Osteocyte (in vitro differentiated cells): ENCODE results near the gene IER5L. TPM values are rescaled to one million over a fixed set of nuclear protein-coding genes. Genes with fewer than 3 reads are reported as not detected.

Source experiments
- DNase-seq: peaks from one replicate; pipeline ENCODE4 v3.0.0; 2021; ENCODE audit warnings: mixed read lengths; ENCODE audit not compliant: unreplicated experiment; ENCODE audit errors: extremely low spot score
- H3K27ac Mint-ChIP-seq: one replicate; pipeline ENCODE4 v1.8.0; 2021; ENCODE audit warnings: mild to moderate bottlenecking, mixed read lengths; ENCODE audit not compliant: unreplicated experiment
- H3K27me3 Mint-ChIP-seq: one replicate; pipeline ENCODE4 v1.8.0; 2021; ENCODE audit warnings: mixed read lengths; ENCODE audit not compliant: unreplicated experiment
- H3K36me3 Mint-ChIP-seq: one replicate; pipeline ENCODE4 v1.8.0; 2021; ENCODE audit warnings: mixed read lengths; ENCODE audit not compliant: unreplicated experiment
- H3K4me1 Mint-ChIP-seq: one replicate; pipeline ENCODE4 v1.8.0; 2021; ENCODE audit warnings: mixed read lengths; ENCODE audit not compliant: unreplicated experiment
- H3K4me3 Mint-ChIP-seq: one replicate; pipeline ENCODE4 v1.8.0; 2021; ENCODE audit warnings: mild to moderate bottlenecking, moderate library complexity, mixed read lengths; ENCODE audit not compliant: unreplicated experiment
- H3K9me3 Mint-ChIP-seq: one replicate; pipeline ENCODE4 v1.8.0; 2021; ENCODE audit warnings: mixed read lengths; ENCODE audit not compliant: unreplicated experiment
- total RNA-seq: library from RNA; stranded (reverse); gene quantifications from 2 replicates; pipeline ENCODE4 v1.2.1, GENCODE V29; 2021
- TF ChIP-seq, protein P1 (sequence below): fragments of 200-600 bp; sonication (generic); IDR thresholded peaks from 2 replicates; pipeline ENCODE4 v1.5.0; 2021; ENCODE audit warnings: antibody characterized with exemption, mild to moderate bottlenecking, moderate library complexity

IER5L gene
- total RNA-seq, 1 donor from 2014 or later = 60.8 TPM

DNA sequence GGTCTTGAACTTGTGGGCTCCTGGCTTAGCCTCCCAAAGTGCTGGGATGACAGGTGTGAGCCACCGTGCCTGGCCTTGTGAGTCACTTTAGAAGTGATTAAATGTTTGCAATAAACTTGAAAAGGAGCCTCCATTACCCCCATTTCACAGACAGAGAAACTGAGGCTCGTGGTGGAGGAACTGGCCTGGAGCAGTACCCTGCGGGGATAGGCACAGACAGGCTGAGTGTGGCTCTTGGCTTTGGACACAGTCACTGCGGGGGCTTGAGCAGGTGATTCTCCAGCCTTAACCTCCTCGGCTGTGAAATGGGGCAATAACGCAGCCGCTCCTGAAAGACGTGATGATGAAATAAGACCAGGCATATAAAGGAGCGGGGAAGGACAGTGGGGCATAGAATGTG lies 40.9 kb upstream of the IER5L start:
- DNase-seq = no peak
- H3K4me3 Mint-ChIP-seq = no peak overlapping the region
- no peak overlapping the region for H3K27ac Mint-ChIP-seq
- H3K4me1 Mint-ChIP-seq = peaks cover 14% of the 10 kb centered on the region
- TF ChIP-seq, protein P1, sequence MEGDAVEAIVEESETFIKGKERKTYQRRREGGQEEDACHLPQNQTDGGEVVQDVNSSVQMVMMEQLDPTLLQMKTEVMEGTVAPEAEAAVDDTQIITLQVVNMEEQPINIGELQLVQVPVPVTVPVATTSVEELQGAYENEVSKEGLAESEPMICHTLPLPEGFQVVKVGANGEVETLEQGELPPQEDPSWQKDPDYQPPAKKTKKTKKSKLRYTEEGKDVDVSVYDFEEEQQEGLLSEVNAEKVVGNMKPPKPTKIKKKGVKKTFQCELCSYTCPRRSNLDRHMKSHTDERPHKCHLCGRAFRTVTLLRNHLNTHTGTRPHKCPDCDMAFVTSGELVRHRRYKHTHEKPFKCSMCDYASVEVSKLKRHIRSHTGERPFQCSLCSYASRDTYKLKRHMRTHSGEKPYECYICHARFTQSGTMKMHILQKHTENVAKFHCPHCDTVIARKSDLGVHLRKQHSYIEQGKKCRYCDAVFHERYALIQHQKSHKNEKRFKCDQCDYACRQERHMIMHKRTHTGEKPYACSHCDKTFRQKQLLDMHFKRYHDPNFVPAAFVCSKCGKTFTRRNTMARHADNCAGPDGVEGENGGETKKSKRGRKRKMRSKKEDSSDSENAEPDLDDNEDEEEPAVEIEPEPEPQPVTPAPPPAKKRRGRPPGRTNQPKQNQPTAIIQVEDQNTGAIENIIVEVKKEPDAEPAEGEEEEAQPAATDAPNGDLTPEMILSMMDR = no peak
- no peaks in the 10 kb centered on the region for H3K27me3 Mint-ChIP-seq
- H3K9me3 Mint-ChIP-seq = no peaks in the 10 kb centered on the region
- H3K36me3 Mint-ChIP-seq = no peaks in the 10 kb centered on the region

DNA sequence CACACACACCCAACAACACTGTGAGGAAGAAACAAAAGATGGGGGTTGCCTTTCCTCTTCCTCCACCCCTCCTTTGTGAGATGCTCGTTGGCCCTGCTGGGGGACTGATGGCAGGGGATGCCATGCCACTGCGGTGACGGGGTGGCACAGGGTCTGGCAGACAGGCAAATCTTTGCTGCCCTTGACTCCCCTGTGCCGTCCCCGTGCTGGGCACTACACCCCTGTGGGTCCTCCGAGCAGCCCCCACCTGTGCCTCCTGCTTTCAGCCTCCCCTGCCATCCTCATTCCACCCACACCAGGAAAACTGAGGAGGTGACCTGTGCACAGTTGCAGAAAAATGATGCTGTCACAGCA lies 40.2 kb upstream of the IER5L start:
- H3K27ac Mint-ChIP-seq = no peak overlapping the region
- peaks cover 8% of the 10 kb centered on the region for H3K4me1 Mint-ChIP-seq
- TF ChIP-seq, protein P1 = no peak
- no peaks in the 10 kb centered on the region for H3K9me3 Mint-ChIP-seq
- DNase-seq = no peak
- no peak overlapping the region for H3K4me3 Mint-ChIP-seq
- H3K36me3 Mint-ChIP-seq = no peaks in the 10 kb centered on the region
- no peaks in the 10 kb centered on the region for H3K27me3 Mint-ChIP-seq

GRCh38 chr9:129213551-129213950 lies 35.5 kb upstream of the IER5L start:
- H3K27me3 Mint-ChIP-seq = no peaks in the 10 kb centered on the region
- no peaks in the 10 kb centered on the region for H3K36me3 Mint-ChIP-seq
- H3K9me3 Mint-ChIP-seq = no peaks in the 10 kb centered on the region
- H3K4me1 Mint-ChIP-seq = peaks cover 3% of the 10 kb centered on the region
- TF ChIP-seq, protein P1 = no peak
- H3K4me3 Mint-ChIP-seq = no peak overlapping the region
- H3K27ac Mint-ChIP-seq = no peak overlapping the region
- no peak for DNase-seq

DNA sequence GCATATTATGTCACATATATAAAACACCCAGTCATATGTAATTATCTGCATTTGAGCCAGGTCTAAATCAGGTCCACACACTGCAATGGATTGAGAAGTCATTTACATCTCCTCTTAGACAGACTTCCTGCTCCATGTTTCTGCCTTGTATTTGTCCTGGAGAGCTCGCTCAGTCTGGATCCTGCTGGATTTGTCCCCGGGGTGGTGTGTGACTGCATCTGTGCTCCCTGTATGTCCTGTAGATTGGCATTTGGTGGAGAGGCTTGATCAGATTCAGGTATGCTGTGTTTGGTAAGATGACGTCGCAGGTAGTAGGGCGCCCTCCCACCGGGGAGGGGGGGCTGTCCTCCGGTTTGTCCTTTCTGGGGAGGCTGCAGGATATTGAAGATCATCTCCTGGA lies 33.6 kb upstream of the IER5L start:
- H3K27me3 Mint-ChIP-seq = no peaks in the 10 kb centered on the region
- H3K36me3 Mint-ChIP-seq = no peaks in the 10 kb centered on the region
- H3K4me1 Mint-ChIP-seq = peaks cover 4% of the 10 kb centered on the region
- H3K9me3 Mint-ChIP-seq = no peaks in the 10 kb centered on the region
- TF ChIP-seq, protein P1 = no peak
- DNase-seq = no peak
- H3K27ac Mint-ChIP-seq = no peak overlapping the region
- H3K4me3 Mint-ChIP-seq = no peak overlapping the region

- no peaks in the 10 kb centered on the region for H3K27me3 Mint-ChIP-seq
- no peaks in the 10 kb centered on the region for H3K9me3 Mint-ChIP-seq
- TF ChIP-seq, protein P1 = no peak
- no peaks in the 10 kb centered on the region for H3K36me3 Mint-ChIP-seq
- no peak overlapping the region for H3K4me3 Mint-ChIP-seq
- H3K4me1 Mint-ChIP-seq = peaks cover 4% of the 10 kb centered on the region
- no peak overlapping the region for H3K27ac Mint-ChIP-seq
- DNase-seq = no peak
Observed at GRCh38 chr9:129210125-129210524, 32.1 kb upstream of the IER5L start.
